Measurements from ENCODE around the gene ZSWIM4.

- no peak for TF ChIP-seq CTCF (conservative IDR thresholded peaks at IDR 0.05; ENCODE audit: low read depth, low read length)
- no peak for TF ChIP-seq EZH2 (IDR thresholded peaks at IDR 0.05; ENCODE audit: borderline replicate concordance, low read depth, low read length, poor library complexity, severe bottlenecking)
Observed at GRCh38 chr19:13778398-13778797, 16.8 kb upstream of the ZSWIM4 start.
